Measurements from ENCODE around the gene CPNE5. TPM values are rescaled to one million over a fixed set of nuclear protein-coding genes. Genes with fewer than 3 reads are reported as not detected.
"Not testable (repeated sequence)": the region's sequence is repeated elsewhere in the genome, so short reads cannot be mapped to it uniquely, and the experiment has no call there.

Gene CPNE5
- total RNA-seq, 1 donor from 2014 or later = 0.25 TPM

GRCh38 chr6:36817176-36817817, 21.9 kb downstream of the CPNE5 start:
- ATAC-seq (no peak), DNase-seq (ENCODE audit: low spot score) (no peak)

DNA sequence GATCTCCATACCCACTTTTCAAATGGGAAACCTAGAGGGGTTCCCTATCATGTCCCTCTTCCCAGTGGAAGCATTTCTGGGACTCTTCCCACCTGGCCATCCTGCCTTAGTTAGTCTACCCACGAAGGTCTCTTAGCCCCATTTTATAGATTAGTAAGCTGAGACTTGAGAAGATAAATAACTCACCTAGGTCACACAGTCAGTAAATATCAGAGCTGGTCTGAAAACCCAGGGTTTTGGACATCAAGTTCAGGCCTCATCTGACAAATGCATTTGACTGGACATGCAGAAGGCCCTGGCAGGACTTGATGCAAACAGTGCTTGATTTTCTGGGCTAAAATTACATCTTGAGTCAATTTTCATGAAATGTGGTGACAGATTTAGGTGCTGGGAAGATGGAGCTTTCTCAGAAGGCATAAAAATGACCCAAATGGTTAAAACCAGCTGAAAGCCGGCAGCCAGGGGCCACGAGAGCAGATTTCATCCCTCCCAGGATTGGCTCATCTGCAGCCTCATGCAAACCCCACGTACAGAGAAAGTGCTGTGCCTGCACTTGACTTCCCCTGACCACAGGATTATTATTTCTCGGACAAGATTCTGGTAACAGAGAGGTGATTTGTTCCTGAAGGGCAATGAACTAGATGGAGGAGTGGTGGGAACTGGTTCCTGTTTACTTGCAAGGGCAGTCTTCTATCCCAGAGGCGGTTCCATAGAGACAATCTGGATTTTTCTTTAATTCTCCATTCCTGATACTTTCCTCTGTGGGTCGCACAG, 23.1 kb downstream of the CPNE5 start:
- peak; percentile 40 for ATAC-seq
- no peak for DNase-seq (ENCODE audit: low spot score)

GRCh38 chr6:36814249-36814648, 25.0 kb downstream of the CPNE5 start:
- DNase-seq (ENCODE audit: low spot score) (no peak), ATAC-seq (no peak)

- ATAC-seq (no peak), DNase-seq (ENCODE audit: low spot score) (no peak)
Measured at GRCh38 chr6:36813526-36813925, 25.7 kb downstream of the CPNE5 start.

GRCh38 chr6:36813047-36813446, 26.2 kb downstream of the CPNE5 start:
- not testable (repeated sequence) for ATAC-seq

DNA sequence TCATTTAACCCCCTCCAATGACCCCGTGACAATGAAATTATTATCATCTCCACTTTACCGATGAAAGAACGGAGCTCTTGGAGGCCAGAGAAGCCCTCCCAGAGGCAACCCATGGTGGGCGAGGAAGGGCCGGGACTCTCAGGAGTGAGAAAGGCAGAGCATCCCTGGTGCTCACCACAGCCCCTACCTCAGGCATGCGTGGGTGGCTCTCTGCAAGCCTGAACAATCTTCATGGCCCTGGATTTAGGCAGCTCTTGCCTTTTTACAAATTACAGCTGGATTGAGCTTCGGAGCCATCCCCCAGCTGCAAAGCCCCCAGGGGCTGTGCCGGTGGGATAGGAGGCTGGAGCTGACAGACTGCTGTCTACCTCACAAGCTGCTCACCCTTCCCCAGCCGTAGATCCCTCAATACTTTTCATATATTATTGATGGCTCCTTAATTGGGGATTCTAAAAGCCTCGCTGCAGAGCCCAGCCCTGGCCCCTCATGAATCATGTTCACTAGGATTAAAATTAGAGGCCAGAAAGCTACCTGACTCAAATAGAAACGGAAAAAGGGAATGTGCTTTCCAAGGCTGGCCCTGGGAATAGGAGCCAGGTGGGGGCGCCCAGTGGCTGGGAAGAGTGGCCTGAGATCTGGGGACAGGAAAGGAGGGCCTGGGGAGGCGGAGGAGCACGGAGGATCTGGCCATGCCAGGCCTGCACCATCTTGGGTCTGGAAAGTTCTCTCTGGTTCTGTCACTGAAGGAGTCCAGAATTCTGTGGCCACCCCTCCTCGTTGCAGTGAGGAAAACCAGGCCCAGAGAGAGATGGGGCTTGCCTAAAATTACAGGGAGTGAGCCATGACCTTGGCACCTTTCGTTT, 29.1 kb downstream of the CPNE5 start:
- DNase-seq (ENCODE audit: low spot score) (no peak), ATAC-seq (no peak)

More at GRCh38 chr6:36813047-36813446, 26.2 kb downstream of the CPNE5 start:
- DNase-seq (ENCODE audit: low spot score) = not testable (repeated sequence)

DNA sequence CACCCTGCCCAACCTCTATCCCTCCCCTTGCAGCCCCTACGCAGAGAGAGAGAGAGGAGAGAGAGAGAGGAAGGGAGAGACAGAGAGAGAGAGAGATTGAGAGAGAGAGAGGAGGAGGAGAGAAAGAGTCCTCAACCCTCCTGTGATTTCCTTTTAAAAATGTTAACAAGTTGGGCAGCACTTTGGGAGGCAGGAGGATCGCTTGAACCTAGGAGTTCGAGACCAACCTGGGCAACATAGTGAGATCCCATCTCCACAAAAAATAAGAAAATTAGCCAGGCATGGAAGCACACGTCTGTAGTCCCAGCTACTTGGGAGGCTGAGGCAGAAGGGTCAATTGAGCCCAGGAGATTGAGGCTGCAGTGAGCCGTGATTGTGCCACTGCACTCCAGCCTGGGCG, 30.1 kb downstream of the CPNE5 start:
- DNase-seq (ENCODE audit: low spot score) = no peak
- ATAC-seq = no peak

GRCh38 chr6:36808634-36809033, 30.6 kb downstream of the CPNE5 start:
- ATAC-seq (no peak), DNase-seq (ENCODE audit: low spot score) (no peak)

- no peak for ATAC-seq
- DNase-seq (ENCODE audit: low spot score) = no peak
Measured at GRCh38 chr6:36807750-36808149, 31.5 kb downstream of the CPNE5 start.

- ATAC-seq (no peak), DNase-seq (ENCODE audit: low spot score) (no peak)
Measured at GRCh38 chr6:36807143-36807542, 32.1 kb downstream of the CPNE5 start.

DNA sequence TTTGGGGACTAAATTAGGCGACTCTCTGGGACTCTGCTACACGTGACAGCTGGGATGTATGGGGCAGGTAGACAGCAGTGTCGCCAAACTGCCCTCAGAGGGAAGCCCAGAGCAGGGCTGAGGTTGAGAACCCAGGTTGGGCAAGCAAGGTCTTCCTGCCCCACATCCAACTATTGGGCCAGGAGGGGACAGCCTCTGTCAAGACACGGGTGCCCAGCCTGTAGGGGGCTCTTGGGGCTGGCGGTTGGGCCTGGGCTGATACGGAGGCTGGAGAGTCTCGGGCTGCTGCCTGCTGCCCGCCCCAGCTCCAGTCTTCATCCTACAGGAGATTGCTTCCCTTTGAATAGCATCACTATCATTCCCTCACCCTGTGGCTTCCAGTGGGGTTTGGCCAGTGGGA, 33.3 kb downstream of the CPNE5 start:
- ATAC-seq (no peak), DNase-seq (ENCODE audit: low spot score) (no peak)

- ATAC-seq (no peak), DNase-seq (ENCODE audit: low spot score) (no peak)
Measured at GRCh38 chr6:36805096-36805797, 34.0 kb downstream of the CPNE5 start.

DNA sequence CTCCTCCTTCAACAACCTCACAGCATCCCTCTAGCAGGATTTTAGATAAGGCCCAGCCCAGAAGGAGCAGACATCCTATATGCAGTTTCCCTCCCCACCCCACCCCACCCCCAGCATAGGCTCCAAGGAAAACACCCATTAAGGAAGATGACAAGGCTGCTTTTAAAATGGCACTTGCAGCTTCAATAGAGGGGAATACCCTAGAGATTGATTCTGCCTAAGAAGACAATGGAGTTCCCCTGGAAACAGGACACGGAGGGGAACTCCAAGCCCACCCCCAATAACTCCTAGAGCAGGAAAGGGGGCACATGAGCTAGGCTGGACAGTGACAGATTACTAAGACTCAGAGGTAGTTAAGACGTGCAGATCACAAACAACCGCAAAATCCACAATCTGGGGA, 34.7 kb downstream of the CPNE5 start:
- DNase-seq (ENCODE audit: low spot score) (no peak), ATAC-seq (no peak)

DNA sequence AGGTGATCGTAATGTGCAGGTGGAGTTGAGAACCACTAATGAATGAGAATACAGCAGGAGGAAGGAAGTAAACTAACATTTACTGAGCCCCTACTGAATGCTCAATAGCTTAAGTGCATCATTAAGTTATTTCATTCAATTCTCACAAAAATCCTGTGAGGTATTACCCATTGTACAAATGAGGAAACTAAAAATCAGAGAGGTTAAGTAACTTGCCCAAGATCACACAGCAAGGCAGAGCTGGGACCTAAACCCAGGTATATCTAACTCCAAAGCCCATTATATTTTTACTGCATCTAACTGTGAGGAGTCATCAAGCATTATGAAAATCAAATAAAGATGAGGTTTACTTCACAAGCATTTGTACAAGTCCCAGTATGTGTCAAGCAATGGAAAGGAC, 35.3 kb downstream of the CPNE5 start:
- DNase-seq (ENCODE audit: low spot score) (no peak), ATAC-seq (no peak)

DNA sequence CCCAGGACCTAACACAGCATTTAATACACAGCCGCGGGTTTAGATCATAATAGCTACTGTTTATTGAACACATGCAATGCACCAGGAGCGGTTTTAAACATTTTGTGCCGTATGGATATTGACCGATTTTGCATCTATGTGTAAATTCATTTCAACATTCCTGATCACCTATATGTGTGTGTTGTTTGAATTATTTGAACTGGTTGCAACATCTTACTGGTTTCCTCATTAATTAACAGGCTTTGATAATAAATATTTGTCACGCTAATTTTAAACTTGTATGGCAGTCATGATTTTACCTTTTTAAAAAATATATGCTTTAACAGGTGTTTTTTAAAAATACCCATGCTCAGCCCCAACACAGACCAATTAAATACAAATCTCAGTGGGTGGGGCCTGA, 35.8 kb downstream of the CPNE5 start:
- DNase-seq (ENCODE audit: low spot score) = no peak
- no peak for ATAC-seq

GRCh38 chr6:36800223-36801076, 38.8 kb downstream of the CPNE5 start:
- ATAC-seq (no peak), DNase-seq (ENCODE audit: low spot score) (no peak)

DNA sequence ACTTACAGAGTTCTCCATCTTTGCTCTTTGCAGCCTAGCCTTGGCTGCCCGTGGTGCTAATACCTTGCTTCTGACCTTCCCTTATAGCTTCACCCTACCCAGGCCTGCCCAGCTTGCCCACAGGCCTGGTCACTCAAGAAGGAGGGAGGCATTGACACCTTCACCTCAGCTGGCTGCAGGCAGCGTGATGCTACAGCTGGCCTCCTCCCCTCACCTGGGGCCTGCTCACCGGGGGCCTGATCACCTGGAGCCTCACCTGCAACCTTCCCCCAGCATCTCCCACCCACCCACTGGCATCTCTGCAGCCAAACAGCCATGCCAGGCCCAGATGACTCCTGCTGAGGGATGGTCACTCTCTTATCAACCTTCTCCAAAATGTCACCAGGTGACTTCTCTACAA, 40.4 kb downstream of the CPNE5 start:
- DNase-seq (ENCODE audit: low spot score) (no peak), ATAC-seq (no peak)

- ATAC-seq = no peak
- DNase-seq (ENCODE audit: low spot score) = no peak
Measured at GRCh38 chr6:36797653-36798052, 41.6 kb downstream of the CPNE5 start.

DNA sequence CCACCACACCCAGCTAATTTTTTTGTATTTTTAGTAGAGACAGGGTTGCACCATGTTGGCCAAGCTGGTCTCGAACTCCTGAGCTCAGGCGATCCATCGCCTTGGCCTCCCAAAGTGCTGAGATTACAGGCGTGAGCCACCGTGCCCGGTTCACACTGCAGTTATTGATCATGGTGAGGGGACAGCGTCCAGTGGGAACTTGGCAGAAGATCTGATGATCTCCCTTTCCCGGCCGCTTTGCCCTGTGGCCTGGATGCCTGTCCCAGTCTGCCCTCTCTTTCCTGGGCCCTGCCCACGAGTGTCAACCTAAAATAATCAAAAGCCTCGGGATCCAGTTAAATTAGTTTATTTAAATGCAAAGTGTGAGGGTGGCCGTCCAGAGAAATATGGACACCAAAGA, 42.2 kb downstream of the CPNE5 start:
- DNase-seq (ENCODE audit: low spot score) (no peak), ATAC-seq (peak; percentile 62)

- DNase-seq (ENCODE audit: low spot score) (no peak), ATAC-seq (no peak)
Measured at GRCh38 chr6:36794713-36795065, 44.6 kb downstream of the CPNE5 start.

All from left lobe of liver (tissue), 2 donors.